SKM-1 (cell line): ENCODE results near the gene RBBP6.

Experiments
- DNase-seq: peaks from one replicate; lab custom pipeline; 2025; ENCODE audit not compliant: unreplicated experiment; lab: John Stamatoyannopoulos, UW

Gene RBBP6

GRCh38 chr16:24524855-24525677 lies 14.3 kb upstream of the RBBP6 start:
- DNase-seq = peak; percentile 35

- no peak for DNase-seq
Observed at GRCh38 chr16:24525970-24526559, 13.3 kb upstream of the RBBP6 start.

GRCh38 chr16:24526701-24527495 lies 12.5 kb upstream of the RBBP6 start:
- no peak for DNase-seq

- no peak for DNase-seq
Observed at GRCh38 chr16:24531166-24531565, 8.2 kb upstream of the RBBP6 start.

- no peak for DNase-seq
Observed at GRCh38 chr16:24534620-24535019, 4.7 kb upstream of the RBBP6 start.

- DNase-seq = no peak
Observed at GRCh38 chr16:24535827-24536226, 3.5 kb upstream of the RBBP6 start.

- no peak for DNase-seq
Observed at GRCh38 chr16:24536671-24537070, 2.7 kb upstream of the RBBP6 start.

- DNase-seq = no peak
Observed at GRCh38 chr16:24537474-24538337, 1.7 kb upstream of the RBBP6 start.

- DNase-seq = peak; percentile 87
Observed at GRCh38 chr16:24538756-24539294, 541 bp upstream of the RBBP6 start.

- no peak for DNase-seq
Observed at GRCh38 chr16:24539850-24540601, 660 bp downstream of the RBBP6 start.

GRCh38 chr16:24540602-24541210 lies 1.3 kb downstream of the RBBP6 start:
- no peak for DNase-seq

- no peak for DNase-seq
Observed at GRCh38 chr16:24541233-24541933, 2.0 kb downstream of the RBBP6 start.

- no peak for DNase-seq
Observed at GRCh38 chr16:24543949-24544348, 4.6 kb downstream of the RBBP6 start.

GRCh38 chr16:24544640-24545039 lies 5.3 kb downstream of the RBBP6 start:
- DNase-seq = no peak

GRCh38 chr16:24550295-24550694 lies 10.9 kb downstream of the RBBP6 start:
- no peak for DNase-seq

- no peak for DNase-seq
Observed at GRCh38 chr16:24552705-24553246, 13.4 kb downstream of the RBBP6 start.

- DNase-seq = no peak
Observed at GRCh38 chr16:24553983-24554382, 14.6 kb downstream of the RBBP6 start.

GRCh38 chr16:24555346-24555872 lies 16.0 kb downstream of the RBBP6 start:
- DNase-seq = no peak
